ENCODE results near the gene HK3. TPM values are rescaled to one million over a fixed set of nuclear protein-coding genes. Genes with fewer than 3 reads are reported as not detected.

Gene HK3
- polyA plus RNA-seq, 1 donor (not counting 4 experiments of a cell fraction or from before 2014, with no cell fraction given): not detected

GRCh38 chr5:176847148-176847547, 52.0 kb downstream of the HK3 start:
- Histone ChIP-seq H3K9me3 (ENCODE audit: control insufficient read depth, low read depth, low read length) (no peaks in the 10 kb centered on the region), H3K4me3 (ENCODE audit: control insufficient read depth in 2 of 3, extremely low read depth in 1 of 3, insufficient read depth in 2 of 3, low read depth in 1 of 3, low read length in 3 of 3) (no peak overlapping the region), H3K4me1 (ENCODE audit: control insufficient read depth, extremely low read depth, insufficient read depth, low read length) (peaks cover 8% of the 10 kb centered on the region), H3K27ac (ENCODE audit: control insufficient read depth, insufficient read depth, low read length) (no peak overlapping the region), H3K79me2 (ENCODE audit: control insufficient read depth, insufficient read depth, low read length) (no peaks in the 10 kb centered on the region), H3K36me3 (ENCODE audit: control insufficient read depth in 2 of 2, extremely low read depth in 1 of 2, insufficient read depth in 2 of 2, low read length in 2 of 2) (no peaks in the 10 kb centered on the region), H3K4me2 (ENCODE audit: control insufficient read depth, extremely low read depth, insufficient read depth, low read depth, low read length) (no peak overlapping the region), H3K9me1 (ENCODE audit: control insufficient read depth, extremely low read depth, insufficient read depth, low read length) (no peaks in the 10 kb centered on the region), H4K20me1 (ENCODE audit: control insufficient read depth, extremely low read depth, insufficient read depth, low read length) (no peaks in the 10 kb centered on the region), H2AFZ (ENCODE audit: control insufficient read depth, low read length) (no peak overlapping the region), H3K9ac (ENCODE audit: control insufficient read depth, extremely low read depth, insufficient read depth, low read length) (no peak overlapping the region), H3K27me3 (ENCODE audit: control insufficient read depth, extremely low read depth, insufficient read depth, low read length) (peaks cover 29% of the 10 kb centered on the region)
- TF ChIP-seq CTCF (optimal IDR thresholded peaks at IDR 0.05 in 1 of 3, IDR thresholded peaks at IDR 0.05 in 1 of 3, conservative IDR thresholded peaks at IDR 0.05 in 1 of 3; ENCODE audit: extremely low read depth in 1 of 3, insufficient read depth in 2 of 3, low read length in 3 of 3): no peak
- TF ChIP-seq EZH2 (IDR thresholded peaks at IDR 0.05; ENCODE audit: low read length): no peak
- dilution Hi-C loops (cut with MboI; ENCODE audit: extremely low pct_ligation_motif_present, low sequenced_read_pairs): no loop called here
- DNase-seq (ENCODE audit: low read depth, low spot score) (no peak), FAIRE-seq (no peak)

GRCh38 chr5:176846335-176847140, 52.6 kb downstream of the HK3 start:
- no peaks in the 10 kb centered on the region for H3K36me3 ChIP-seq (ENCODE audit: control insufficient read depth in 2 of 2, extremely low read depth in 1 of 2, insufficient read depth in 2 of 2, low read length in 2 of 2)
- H3K4me2 ChIP-seq (ENCODE audit: control insufficient read depth, extremely low read depth, insufficient read depth, low read depth, low read length): no peak overlapping the region
- H2AFZ ChIP-seq (ENCODE audit: control insufficient read depth, low read length): no peak overlapping the region
- H3K9ac ChIP-seq (ENCODE audit: control insufficient read depth, extremely low read depth, insufficient read depth, low read length): no peak overlapping the region
- H3K4me3 ChIP-seq (ENCODE audit: control insufficient read depth in 2 of 3, extremely low read depth in 1 of 3, insufficient read depth in 2 of 3, low read depth in 1 of 3, low read length in 3 of 3): no peak overlapping the region
- FAIRE-seq (no peak), DNase-seq (ENCODE audit: low read depth, low spot score) (no peak)
- no peaks in the 10 kb centered on the region for H3K9me3 ChIP-seq (ENCODE audit: control insufficient read depth, low read depth, low read length)
- H4K20me1 ChIP-seq (ENCODE audit: control insufficient read depth, extremely low read depth, insufficient read depth, low read length): no peaks in the 10 kb centered on the region
- H3K79me2 ChIP-seq (ENCODE audit: control insufficient read depth, insufficient read depth, low read length): no peaks in the 10 kb centered on the region
- dilution Hi-C loops (cut with MboI; ENCODE audit: extremely low pct_ligation_motif_present, low sequenced_read_pairs): no loop called here
- peaks cover 24% of the 10 kb centered on the region for H3K27me3 ChIP-seq (ENCODE audit: control insufficient read depth, extremely low read depth, insufficient read depth, low read length)
- TF ChIP-seq EZH2 (IDR thresholded peaks at IDR 0.05; ENCODE audit: low read length): no peak
- TF ChIP-seq CTCF (optimal IDR thresholded peaks at IDR 0.05 in 1 of 3, IDR thresholded peaks at IDR 0.05 in 1 of 3, conservative IDR thresholded peaks at IDR 0.05 in 1 of 3; ENCODE audit: extremely low read depth in 1 of 3, insufficient read depth in 2 of 3, low read length in 3 of 3): no peak
- no peak overlapping the region for H3K27ac ChIP-seq (ENCODE audit: control insufficient read depth, insufficient read depth, low read length)
- H3K9me1 ChIP-seq (ENCODE audit: control insufficient read depth, extremely low read depth, insufficient read depth, low read length): no peaks in the 10 kb centered on the region
- H3K4me1 ChIP-seq (ENCODE audit: control insufficient read depth, extremely low read depth, insufficient read depth, low read length): peaks cover 8% of the 10 kb centered on the region

Data from keratinocyte (primary cell).